ENCODE measurements around the gene GPR108. TPM values are rescaled to one million over a fixed set of nuclear protein-coding genes. Genes with fewer than 3 reads are reported as not detected.

GPR108 gene
- polyA plus RNA-seq, 3 donors = 90.9 to 147 (median 129) TPM

GRCh38 chr19:6718111-6718740 lies 19.2 kb downstream of the GPR108 start:
- Mint-ChIP-seq H3K36me3 (no peaks in the 10 kb centered on the region), H3K27ac (no peak overlapping the region), H3K4me1 (peaks cover 37% of the 10 kb centered on the region), H3K4me3 (no peak overlapping the region), H3K9me3 (peaks cover 0 to 6% (median 0%) of the 10 kb centered on the region in 7 donors), H3K27me3 (ENCODE audit: low read depth in 3 of 3) (peaks cover 12 to 20% (median 13%) of the 10 kb centered on the region in 3 donors)
- H4K20me1 ChIP-seq (ENCODE audit: insufficient read depth, low read length) = no peaks in the 10 kb centered on the region
- no peaks in the 10 kb centered on the region for H3K9me3 ChIP-seq (replicated peaks in 1 of 2; ENCODE audit: control insufficient read depth in 1 of 2, insufficient read depth in 1 of 2, low read length in 2 of 2)
- H2AFZ ChIP-seq (ENCODE audit: insufficient read depth, low read depth, low read length, poor library complexity, severe bottlenecking) = no peak overlapping the region
- H3K4me1 ChIP-seq (ENCODE audit: control insufficient read depth in 1 of 2, insufficient read depth in 2 of 2, low read length in 2 of 2) = peaks cover 34 to 43% of the 10 kb centered on the region in 2 donors
- no peak overlapping the region for H3K27ac ChIP-seq (ENCODE audit: low read depth in 1 of 2, low read length in 2 of 2)
- no peaks in the 10 kb centered on the region for H3K79me2 ChIP-seq (ENCODE audit: insufficient read depth, low read length)
- no peak overlapping the region for H3K9ac ChIP-seq (ENCODE audit: insufficient read depth, low read length, poor library complexity, severe bottlenecking)
- DNase-seq = no peak
- H3K4me2 ChIP-seq (replicated peaks; ENCODE audit: extremely low read depth, low read length, poor library complexity, severe bottlenecking) = no peak overlapping the region
- intact Hi-C loops (cut with micrococcal nuclease) = no loop called here
- TF ChIP-seq CTCF (IDR thresholded peaks at IDR 0.05) = no peak
- H3K36me3 ChIP-seq (replicated peaks in 1 of 2; ENCODE audit: control insufficient read depth in 1 of 2, insufficient read depth in 2 of 2, low read length in 2 of 2) = no peaks in the 10 kb centered on the region
- H3K4me3 ChIP-seq (replicated peaks in 1 of 3; ENCODE audit: low read depth in 2 of 3, low read length in 3 of 3) = no peak overlapping the region
- peaks cover 0 to 5% of the 10 kb centered on the region in 2 donors for H3K27me3 ChIP-seq (ENCODE audit: control insufficient read depth in 2 of 2, insufficient read depth in 2 of 2, low read length in 2 of 2)
- WGBS (ENCODE audit: insufficient coverage) = 81% methylated on average over 12 of the region's 23 CpGs

- H2AFZ ChIP-seq (ENCODE audit: insufficient read depth, low read depth, low read length, poor library complexity, severe bottlenecking) = no peak overlapping the region
- no peak for TF ChIP-seq CTCF (IDR thresholded peaks at IDR 0.05)
Observed at GRCh38 chr19:6717441-6717971, 19.9 kb downstream of the GPR108 start.

More at GRCh38 chr19:6717441-6717971, 19.9 kb downstream of the GPR108 start:
- H3K4me3 ChIP-seq (replicated peaks in 1 of 3; ENCODE audit: low read depth in 2 of 3, low read length in 3 of 3) = no peak overlapping the region
- no peak overlapping the region for H3K4me2 ChIP-seq (replicated peaks; ENCODE audit: extremely low read depth, low read length, poor library complexity, severe bottlenecking)
- no peaks in the 10 kb centered on the region for H3K36me3 ChIP-seq (replicated peaks in 1 of 2; ENCODE audit: control insufficient read depth in 1 of 2, insufficient read depth in 2 of 2, low read length in 2 of 2)
- no peaks in the 10 kb centered on the region for H3K79me2 ChIP-seq (ENCODE audit: insufficient read depth, low read length)
- H3K27ac Mint-ChIP-seq = peak overlapping the region in 3 of 7 donors; percentile 13 to 28 (median 21)
- H3K4me1 ChIP-seq (ENCODE audit: control insufficient read depth in 1 of 2, insufficient read depth in 2 of 2, low read length in 2 of 2) = peaks cover 26 to 36% of the 10 kb centered on the region in 2 donors
- no peak for DNase-seq
- no peak overlapping the region for H3K27ac ChIP-seq (ENCODE audit: low read depth in 1 of 2, low read length in 2 of 2)
- WGBS (ENCODE audit: insufficient coverage) = 78% methylated on average over 4 of the region's 4 CpGs
- peaks cover 0 to 5% of the 10 kb centered on the region in 2 donors for H3K27me3 ChIP-seq (ENCODE audit: control insufficient read depth in 2 of 2, insufficient read depth in 2 of 2, low read length in 2 of 2)
- H3K36me3 Mint-ChIP-seq = no peaks in the 10 kb centered on the region
- no peak overlapping the region for H3K9ac ChIP-seq (ENCODE audit: insufficient read depth, low read length, poor library complexity, severe bottlenecking)
- intact Hi-C loops (cut with micrococcal nuclease) = no loop called here
- peaks cover 31% of the 10 kb centered on the region for H3K4me1 Mint-ChIP-seq
- H3K9me3 Mint-ChIP-seq = peaks cover 0 to 6% (median 0%) of the 10 kb centered on the region in 7 donors
- H4K20me1 ChIP-seq (ENCODE audit: insufficient read depth, low read length) = no peaks in the 10 kb centered on the region
- peak overlapping the region in 1 of 2 donors; percentile 48 for H3K4me3 Mint-ChIP-seq
- H3K27me3 Mint-ChIP-seq (ENCODE audit: low read depth in 3 of 3) = peaks cover 10 to 22% (median 13%) of the 10 kb centered on the region in 3 donors
- no peaks in the 10 kb centered on the region for H3K9me3 ChIP-seq (replicated peaks in 1 of 2; ENCODE audit: control insufficient read depth in 1 of 2, insufficient read depth in 1 of 2, low read length in 2 of 2)

Data from CD14-positive monocyte (primary cell).